SH-SY5Y (cell line): ENCODE data around the gene DHX35.

Experiments used
- GATA2 ChIP-seq: IDR thresholded peaks from 2 replicates; pipeline ENCODE4 v1.6.1; 2011; ENCODE audit warnings: mild to moderate bottlenecking, low read depth, low read length
- GATA3 ChIP-seq: IDR thresholded peaks from 2 replicates; pipeline ENCODE4 v1.6.1; 2011; ENCODE audit warnings: low read depth, mild to moderate bottlenecking, low read length, moderate library complexity

Gene DHX35

DNA sequence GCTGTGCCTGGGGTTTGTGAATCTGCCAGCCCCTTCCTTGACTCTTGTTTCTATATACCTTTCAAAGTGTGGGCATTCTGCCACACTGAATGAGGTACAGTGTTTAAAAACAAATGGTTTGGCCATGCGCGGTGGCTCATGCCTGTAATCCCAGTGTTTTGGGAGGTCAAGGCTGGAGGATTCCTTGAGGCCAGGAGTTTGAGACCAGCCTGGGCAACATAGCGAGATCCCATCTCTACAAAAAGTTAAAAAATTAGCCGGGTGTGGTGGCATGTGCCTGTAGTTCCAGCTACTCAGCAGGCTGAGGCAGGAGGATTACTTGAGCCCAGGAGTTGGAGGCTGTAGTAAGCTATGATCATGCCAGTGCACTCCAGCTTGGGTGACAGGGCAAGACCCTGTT, 30.2 kb upstream of the DHX35 start:
- TF ChIP-seq GATA3, result no peak
- TF ChIP-seq GATA2, result no peak

GRCh38 chr20:38932457-38933120, 29.6 kb upstream of the DHX35 start:
- TF ChIP-seq GATA3 (no peak), GATA2 (no peak)

DNA sequence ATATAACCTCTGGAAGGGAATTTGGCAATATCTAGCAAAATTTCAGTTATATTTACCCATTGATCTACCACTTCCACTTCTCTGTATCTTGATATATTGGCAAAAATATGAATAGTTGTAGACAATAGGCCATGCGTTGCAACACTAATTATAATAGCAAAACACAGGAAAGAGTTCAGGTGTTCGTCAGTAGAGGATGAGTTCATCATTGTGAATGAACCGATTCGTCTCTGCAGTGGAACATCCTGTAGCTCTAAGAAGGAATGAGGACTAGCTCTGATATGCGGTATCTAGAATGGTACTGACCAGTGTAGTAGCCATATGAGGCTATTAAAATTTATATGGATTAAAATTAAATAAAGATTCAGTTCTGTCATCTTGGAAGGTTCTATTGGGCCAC, 27.6 kb upstream of the DHX35 start:
- TF ChIP-seq GATA3 (no peak), GATA2 (no peak)

- TF ChIP-seq GATA2 (no peak), GATA3 (no peak)
Measured at GRCh38 chr20:38935285-38935684, 26.9 kb upstream of the DHX35 start.

DNA sequence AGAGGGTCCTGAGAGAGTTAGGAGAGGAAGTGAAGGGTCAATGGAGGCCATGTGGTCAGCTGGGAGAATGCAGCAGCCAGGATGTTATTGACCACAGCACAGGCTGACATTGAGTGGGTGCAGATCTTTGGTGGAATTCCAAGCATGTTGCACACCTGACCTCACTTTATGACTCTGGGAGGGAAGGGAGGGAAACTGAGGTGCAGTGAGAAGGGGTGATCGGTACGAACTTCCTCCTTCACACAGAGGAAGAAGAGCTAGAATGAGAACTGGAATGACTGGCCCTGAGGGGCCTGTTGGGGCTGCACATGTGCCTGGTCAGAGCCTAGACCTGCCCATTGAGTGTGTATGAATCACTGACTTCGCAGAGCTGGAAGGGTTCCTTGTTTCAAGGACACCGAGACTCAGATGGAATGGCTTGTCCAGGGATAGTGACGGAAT, 26.2 kb upstream of the DHX35 start:
- no peak for TF ChIP-seq GATA2
- TF ChIP-seq GATA3, result no peak

DNA sequence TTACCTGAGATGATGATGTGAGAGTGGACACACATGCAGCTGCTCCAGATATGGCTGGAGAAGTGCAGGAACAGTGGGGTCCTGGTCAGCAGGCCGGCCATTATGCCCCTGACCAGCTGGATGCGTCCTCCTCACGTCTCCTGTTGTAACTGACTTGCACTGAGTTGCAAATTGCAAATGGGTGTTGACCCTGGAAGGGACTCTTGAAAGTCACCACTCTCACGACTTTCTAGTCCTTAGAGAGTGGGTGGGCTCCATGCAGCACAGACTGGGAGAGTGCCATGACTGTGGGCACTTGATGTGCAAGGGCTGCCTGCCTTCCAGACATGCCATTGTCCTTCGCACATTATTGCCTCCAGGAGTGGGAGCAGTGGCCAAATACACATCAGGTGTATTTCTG, 25.1 kb upstream of the DHX35 start:
- TF ChIP-seq GATA2, result no peak
- TF ChIP-seq GATA3, result no peak

GRCh38 chr20:38937978-38938473, 24.1 kb upstream of the DHX35 start:
- TF ChIP-seq GATA3 (no peak), GATA2 (no peak)

GRCh38 chr20:38939686-38940085, 22.5 kb upstream of the DHX35 start:
- TF ChIP-seq GATA2 (no peak), GATA3 (no peak)

DNA sequence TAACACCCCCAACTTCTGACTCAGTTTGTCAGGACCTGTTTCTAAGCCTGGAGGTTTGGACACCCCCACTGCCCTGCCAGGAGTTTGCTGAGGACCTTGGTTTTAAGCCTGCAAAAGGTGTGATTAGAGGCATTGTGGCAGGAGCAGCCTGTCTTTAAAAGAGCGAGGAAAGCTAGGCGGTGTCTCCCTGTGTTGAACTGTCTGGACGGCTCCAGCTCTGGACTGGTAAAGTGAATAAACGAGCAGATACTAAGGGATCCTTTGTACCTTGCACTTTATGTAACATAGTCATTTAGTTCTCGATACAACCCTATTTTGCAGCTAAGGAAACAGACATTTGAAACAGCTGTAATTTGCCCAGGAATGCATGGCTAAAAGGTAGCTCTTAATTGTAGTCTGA, 21.5 kb upstream of the DHX35 start:
- TF ChIP-seq GATA2, result no peak
- no peak for TF ChIP-seq GATA3

DNA sequence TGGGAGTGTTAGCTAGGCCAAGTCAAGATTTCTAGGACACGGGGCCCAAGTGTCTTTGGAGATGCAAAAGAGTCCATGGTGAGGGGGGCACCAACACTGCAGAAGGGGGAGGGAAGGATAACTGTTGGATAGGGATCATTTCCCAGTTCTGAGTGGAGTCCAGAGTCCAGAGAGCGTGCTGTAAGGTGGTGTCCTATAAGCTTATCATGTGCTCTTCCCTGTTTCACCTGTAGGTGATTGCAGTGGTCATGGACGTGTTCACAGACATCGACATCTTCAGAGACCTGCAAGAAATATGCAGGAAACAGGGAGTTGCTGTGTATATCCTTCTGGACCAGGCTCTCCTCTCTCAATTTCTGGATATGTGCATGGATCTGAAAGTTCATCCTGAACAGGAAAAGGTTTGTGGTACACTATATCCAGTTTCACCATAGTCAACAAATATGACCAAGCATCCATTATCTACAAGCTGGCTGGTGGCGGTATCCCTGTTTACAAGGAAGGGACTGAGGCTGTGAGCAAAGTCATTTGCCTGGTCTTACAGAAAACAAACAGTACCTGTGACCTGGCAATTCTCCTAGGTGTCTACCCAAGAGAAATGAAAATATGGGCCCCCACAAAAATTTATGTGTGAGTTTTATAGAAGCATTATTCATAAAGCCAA, 20.3 kb upstream of the DHX35 start:
- TF ChIP-seq GATA2, result no peak
- TF ChIP-seq GATA3, result no peak

DNA sequence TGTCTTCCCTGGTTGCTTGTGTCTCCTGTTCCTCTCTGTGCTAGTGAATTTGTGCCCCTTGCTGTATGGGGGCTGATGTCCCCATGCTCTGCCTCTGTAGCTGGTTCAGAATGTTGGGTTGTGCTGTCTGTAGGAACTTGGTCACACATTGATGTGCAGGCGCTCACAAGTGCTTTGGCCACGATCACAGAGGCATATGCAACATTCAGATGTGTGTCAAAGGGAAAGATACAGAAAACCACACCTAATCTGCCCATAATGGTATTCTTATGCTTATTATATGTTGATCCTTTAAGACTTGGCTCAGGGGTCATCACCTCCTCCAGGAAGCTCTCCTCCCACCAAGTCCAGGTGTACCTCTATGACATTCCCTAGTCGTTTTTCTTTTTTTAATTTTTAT, 17.1 kb upstream of the DHX35 start:
- TF ChIP-seq GATA2, result no peak
- no peak for TF ChIP-seq GATA3

DNA sequence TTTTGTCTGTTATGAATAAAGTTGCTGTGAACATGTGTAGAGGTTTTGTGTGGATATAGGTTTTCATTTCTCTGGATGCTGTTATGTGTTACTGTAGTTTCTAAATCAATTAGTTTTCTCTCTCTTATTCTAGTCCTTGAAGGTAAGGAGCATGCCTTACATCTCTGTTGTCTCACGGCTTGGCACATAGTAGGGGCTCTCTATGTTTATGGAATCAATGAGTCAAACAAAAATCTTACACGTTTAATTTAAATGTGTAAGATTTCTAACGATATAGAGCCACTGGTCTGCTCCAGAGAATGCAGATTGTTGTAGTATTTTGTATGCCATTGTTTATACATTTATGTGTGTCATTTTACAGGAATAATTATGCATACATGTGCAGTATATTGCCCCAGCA, 15.3 kb upstream of the DHX35 start:
- no peak for TF ChIP-seq GATA3
- no peak for TF ChIP-seq GATA2

DNA sequence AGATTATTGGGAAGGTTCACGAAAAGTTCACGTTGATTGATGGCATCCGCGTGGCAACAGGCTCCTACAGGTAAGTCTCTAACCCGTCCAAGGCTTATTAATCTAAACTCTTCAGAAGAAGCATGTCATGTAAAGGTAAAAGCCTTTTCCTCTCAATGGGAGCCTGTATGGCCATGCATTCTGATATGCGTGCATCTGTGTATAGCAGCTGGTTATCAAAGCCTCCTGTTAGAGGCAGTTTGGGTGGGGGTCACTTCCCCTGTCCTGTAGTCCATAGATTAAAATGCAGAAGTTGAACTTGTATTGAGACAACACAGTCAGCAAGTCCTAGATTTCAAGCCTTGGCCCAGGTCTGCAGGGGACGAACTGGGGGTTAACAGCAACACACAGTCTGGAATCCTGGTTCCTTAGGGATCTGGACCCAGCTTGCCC, 14.2 kb upstream of the DHX35 start:
- TF ChIP-seq GATA3 (no peak), GATA2 (no peak)

DNA sequence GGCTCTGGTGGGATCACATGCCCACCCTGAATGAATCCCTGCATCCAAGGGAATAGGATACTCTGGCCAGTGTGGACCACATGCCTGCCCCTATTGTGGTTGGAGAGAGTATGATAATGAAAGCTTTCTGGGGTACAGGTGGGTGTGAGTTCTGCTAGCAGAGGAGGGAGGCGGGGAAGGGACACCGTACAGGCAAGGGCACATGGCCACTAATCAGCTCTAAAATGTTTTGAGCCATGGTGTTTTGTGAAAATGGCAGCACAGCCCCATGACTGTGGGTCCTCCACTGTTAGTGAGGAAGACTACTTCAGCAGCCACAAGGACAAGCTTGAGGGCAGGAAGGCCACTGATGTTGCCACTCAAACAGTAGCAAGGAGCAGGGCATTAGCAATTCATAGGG, 11.9 kb upstream of the DHX35 start:
- no peak for TF ChIP-seq GATA3
- TF ChIP-seq GATA2, result no peak

DNA sequence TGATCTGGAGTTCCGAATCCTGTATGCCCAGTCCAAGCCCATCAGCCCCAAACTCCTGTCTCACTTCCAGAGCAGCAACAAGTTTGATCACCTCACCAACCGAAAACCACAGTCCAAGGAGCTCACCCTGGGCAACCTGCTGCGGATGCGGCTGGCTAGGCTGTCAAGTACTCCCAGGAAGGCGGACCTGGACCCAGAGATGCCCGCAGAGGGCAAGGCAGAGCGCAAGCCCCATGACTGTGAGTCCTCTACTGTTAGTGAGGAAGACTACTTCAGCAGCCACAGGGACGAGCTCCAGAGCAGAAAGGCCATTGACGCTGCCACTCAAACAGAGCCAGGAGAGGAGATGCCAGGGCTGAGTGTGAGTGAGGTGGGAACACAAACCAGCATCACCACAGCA, 10.5 kb upstream of the DHX35 start:
- TF ChIP-seq GATA2, result no peak
- TF ChIP-seq GATA3, result no peak
